Activated CD8-positive, alpha-beta memory T cell treated with anti-CD3 and anti-CD28 coated beads, Interleukin-2, amount 50 U/mL, for 4 hours (primary cell): ENCODE data around the gene ADAT3.

Experiments used
- DNase-seq: peaks from one replicate; pipeline ENCODE4 v3.0.0-alpha.2; 2020

ADAT3 gene

DNA sequence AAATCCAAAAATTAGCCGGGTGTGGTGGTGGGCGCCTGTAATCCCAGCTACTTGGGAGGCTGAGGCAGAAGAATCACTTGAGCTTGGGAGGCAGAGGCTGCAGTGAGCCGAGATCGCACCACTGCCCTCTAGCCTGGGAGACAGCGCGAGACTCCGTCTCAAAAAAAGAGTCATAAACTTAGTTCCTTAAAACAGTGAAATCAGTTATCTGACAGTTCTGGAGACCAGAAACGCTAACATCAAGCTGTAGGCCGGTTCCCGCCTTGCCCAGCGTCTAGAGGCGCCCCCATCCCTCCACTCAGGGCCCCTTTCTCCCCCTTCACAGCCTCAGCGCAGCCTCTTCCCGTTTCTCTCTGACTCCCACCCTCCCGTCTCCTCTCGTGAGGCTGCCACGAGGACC, 11.9 kb downstream of the ADAT3 start:
- no peak for DNase-seq

- DNase-seq, result no peak
Measured at GRCh38 chr19:1917926-1918325, 12.7 kb downstream of the ADAT3 start.

DNA sequence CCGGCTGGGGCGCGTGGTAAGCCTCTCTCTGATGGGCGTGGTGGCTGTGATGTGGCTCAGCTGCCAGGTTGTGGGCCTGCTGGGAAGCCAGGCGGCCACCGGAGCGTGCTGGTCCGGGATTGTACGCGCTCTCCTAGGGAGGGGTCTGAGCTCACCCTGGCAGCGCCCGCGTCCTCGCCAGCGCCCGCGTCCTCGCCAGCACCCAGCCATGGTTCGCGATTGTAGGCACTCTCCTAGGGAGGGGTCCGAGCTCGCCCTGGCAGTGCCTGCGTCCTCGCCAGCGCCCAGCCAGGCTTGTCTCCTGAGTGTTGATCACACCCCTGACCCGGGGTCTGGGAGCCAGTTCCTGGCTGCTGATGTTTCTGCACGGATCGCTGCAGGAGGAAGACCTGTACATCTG, 13.8 kb downstream of the ADAT3 start:
- DNase-seq, result no peak

- no peak for DNase-seq
Measured at GRCh38 chr19:1920644-1921043, 15.4 kb downstream of the ADAT3 start.

DNA sequence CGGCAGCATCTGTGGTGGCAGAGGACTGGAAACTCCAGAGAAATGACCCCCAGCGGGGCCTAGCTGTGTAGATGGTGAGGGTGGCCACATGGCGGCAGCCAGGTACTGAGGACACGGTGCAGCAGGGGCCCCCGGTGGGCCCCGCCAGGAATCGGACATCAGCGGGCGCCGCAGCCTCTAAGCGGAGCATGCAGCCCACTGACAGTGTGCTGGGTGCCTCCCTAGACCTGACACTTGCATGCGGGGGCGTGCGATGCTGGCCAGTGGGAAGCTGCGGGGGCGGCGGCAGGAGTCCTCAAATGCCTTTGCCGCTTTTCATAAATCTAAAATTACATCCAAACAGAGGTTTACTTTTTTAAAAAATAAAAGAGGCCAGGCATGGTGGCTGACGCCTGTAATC, 16.1 kb downstream of the ADAT3 start:
- no peak for DNase-seq

DNA sequence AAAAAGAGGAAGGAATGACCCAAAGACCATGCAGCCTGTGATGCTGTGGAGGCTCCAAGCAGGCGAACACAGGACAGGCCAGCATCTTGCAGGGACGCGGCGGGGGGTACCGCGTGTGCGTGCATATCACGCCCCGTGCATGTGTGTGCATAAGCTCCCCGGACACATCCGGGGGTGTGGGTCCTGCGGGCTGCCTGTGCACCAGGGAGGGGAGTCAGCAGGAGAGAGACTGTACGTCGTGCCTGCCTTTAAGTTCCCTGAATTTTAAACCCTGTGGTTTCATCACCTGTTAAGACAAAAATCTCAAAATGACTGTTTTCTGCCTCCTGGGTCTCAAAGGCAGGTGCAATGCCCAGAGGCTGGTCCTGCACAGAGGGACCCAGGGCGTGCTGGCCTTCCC, 16.6 kb downstream of the ADAT3 start:
- DNase-seq, result no peak

GRCh38 chr19:1922803-1923202, 17.6 kb downstream of the ADAT3 start:
- no peak for DNase-seq

DNA sequence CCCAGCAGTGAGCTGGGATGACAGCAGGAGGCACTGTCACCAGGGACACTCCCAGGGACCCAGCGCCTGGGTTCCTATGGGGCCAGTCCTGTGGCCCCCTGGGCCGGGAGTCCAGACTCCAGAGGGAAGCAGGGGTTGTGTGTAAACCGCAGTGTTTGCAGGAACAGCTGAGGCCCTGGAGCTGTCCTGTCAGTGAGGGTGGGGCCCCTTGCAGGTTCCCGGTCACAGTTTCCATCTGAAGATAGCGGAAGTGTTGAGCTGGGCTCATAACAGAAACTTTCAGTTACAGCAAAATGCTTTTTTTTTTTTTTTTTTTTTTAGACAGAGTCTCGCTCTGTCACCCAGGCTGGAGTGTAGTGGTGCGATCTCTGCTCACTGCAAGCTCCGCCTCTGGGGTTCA, 18.1 kb downstream of the ADAT3 start:
- DNase-seq, result no peak

GRCh38 chr19:1924320-1924961, 19.2 kb downstream of the ADAT3 start:
- no peak for DNase-seq

DNA sequence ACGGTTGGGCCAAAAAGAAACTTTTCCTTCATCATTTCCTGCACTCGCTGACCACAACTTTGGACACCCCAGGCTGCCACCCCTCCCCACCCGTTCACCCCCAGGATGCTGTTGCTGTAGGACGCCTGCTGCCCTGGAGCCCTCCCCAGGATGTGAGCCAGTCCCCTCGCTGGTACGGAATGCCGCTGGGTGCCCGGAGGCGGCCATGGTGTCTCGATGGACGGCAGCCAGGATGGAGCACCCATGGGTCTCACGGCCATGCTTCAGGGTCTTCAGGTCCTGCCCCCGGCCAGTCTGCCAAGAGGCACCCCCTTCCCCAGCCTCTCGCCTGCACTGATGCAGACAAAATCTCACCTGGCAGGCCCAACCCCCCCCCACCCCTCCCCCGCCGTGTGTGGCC, 20.3 kb downstream of the ADAT3 start:
- DNase-seq, result no peak

DNA sequence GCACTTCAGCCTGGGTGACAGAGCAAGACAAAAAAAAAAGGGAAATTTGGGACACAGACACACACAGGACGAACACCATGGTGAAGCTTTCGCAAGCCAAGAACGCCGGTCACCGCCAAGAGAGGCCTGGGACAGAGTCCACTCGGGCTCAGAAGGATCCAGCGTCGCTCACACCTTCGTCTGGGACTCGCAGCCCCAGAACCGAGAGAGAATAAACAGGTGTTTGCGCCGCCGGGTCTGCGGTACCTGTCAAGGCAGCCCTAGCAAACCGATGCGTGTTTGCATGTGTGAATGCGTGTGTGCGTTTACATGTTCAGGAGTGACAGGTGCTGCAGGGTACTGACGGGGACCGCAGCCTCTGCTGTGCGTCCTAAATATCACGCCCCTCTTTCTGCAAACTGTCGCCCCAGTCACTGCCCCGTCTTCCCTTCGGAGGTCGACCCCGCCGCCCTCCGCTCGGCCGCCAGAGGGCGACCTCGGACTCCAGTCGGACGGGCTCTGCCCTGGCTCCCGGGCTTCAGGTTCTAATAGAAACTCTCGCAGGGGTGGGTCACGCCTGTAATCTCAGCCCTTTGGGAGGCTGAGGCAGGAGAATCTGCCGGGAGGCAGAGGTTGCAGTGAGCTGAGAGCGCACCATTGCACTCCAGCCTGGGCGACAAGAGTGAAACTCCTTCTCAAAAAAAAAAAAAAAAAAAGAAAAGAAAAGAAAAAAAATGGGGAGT, 24.0 kb downstream of the ADAT3 start:
- peak; percentile 89 for DNase-seq

DNA sequence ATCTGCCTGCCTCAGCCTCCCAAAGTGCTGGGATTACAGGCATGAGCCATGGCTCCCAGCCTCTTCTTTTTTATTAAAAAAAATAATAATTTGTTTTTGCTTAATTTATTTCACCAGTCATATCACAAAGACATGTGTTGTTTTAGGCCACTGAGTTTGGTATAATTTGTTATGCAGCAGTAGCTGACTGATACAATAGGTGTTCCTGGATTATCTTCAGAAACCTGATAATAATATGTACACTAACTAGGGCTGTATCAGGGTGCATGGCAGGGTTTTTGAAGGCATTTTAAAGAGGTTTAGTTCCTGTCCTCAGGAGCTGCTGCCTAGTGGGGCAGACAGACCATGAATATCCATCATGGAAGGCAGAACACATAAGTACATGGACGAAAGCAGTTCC, 26.2 kb downstream of the ADAT3 start:
- DNase-seq, result no peak

DNA sequence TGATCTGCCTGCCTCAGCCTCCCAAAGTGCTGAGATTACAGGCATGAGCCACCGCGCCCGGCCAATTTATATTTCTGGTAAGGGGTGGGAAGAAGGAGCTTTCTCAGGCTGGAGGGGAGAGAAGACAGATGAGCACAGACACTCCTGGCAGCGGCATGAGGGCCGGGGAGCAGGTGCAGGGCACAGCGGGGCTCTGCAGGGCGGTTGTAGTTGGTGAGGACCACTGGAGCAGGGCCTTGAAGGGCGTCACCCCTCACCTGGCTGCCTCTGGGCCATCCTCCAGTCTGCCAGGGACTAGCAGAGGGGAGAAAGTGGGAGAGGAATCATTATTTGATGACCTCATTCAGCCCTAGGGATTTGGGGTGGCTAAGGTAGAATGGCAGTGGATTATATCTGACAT, 27.2 kb downstream of the ADAT3 start:
- no peak for DNase-seq

- no peak for DNase-seq
Measured at GRCh38 chr19:1933244-1933643, 28.0 kb downstream of the ADAT3 start.

GRCh38 chr19:1933942-1934341, 28.7 kb downstream of the ADAT3 start:
- no peak for DNase-seq

- DNase-seq, result no peak
Measured at GRCh38 chr19:1935484-1936208, 30.4 kb downstream of the ADAT3 start.

DNA sequence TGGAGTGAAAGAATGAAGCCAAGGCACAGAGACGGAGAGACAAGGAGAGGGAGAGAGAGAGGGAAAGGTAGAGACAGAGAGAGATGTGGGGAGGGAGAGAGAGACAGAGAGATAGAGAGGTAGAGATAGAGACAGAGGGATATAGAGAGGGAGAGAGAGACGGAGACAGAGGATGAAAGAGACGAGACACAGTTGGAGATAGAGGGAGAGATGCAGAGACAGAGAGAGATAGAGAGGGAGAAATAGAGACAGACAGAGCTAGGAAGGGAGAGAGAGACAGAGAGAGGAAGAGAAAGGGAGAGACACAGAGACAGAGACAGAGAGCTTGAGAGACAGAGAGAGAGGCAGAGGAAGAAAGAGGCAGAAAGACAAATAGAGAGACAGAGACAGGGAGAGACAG, 31.2 kb downstream of the ADAT3 start:
- DNase-seq, result no peak

DNA sequence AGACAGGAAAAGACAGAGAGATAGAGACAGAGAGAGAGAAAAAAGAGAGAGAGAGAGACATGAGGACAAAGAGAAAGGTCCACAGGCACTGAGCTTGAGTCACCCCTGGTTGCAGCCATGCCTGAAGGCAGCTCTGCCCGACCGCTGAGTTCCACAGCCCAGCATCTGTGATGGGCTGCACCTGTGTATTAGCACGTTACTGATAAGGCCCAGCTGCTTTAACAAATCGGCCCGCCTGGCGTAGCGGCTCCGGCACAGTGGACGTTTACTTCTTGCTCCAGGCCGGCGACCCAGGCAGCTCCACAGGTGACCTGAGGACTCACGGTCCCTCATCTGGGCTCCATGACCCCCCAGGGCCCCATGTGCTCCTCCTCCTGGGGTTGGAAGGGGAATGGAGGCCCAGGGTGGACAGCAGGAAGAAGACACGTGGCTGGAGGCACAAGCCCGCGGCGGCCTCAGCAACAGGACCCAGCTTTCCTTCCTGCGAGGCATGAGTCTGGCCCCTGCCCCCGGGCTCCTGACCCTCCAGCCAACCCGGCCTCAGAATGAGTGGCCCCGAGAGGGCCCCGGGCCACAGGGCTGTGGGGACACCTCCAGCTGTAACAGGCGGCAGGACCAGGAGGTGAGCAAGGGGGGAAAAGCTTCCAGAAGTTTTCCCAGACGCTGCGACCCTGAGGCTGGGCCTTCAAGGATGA, 31.9 kb downstream of the ADAT3 start:
- no peak for DNase-seq

DNA sequence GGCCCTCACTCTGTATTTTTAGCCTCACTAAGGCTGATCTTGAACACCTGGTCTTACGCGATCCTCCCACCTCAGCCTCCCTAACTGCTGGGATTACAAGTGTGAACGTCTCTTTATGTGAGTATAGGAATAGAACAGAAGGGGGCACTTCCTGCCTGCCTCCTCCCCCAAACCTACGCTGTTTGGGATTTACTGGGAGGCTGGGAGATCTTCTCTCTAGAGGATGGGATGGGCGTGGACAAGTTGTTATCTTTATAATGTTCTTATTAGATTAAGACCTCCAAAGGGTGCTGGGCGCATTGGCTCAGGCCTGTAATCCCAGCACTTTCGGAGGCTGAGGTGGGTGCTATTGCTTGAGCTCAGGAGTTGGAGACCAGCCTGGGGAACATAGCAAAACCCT, 32.9 kb downstream of the ADAT3 start:
- no peak for DNase-seq

- DNase-seq, result peak; percentile 39
Measured at GRCh38 chr19:1941146-1942077, 36.2 kb downstream of the ADAT3 start, which contains the start of gene CSNK1G2. CSNK1G2 (plus strand) TSS chr19:1941172; CDS start chr19:1969773, 28,601 bp downstream.

DNA sequence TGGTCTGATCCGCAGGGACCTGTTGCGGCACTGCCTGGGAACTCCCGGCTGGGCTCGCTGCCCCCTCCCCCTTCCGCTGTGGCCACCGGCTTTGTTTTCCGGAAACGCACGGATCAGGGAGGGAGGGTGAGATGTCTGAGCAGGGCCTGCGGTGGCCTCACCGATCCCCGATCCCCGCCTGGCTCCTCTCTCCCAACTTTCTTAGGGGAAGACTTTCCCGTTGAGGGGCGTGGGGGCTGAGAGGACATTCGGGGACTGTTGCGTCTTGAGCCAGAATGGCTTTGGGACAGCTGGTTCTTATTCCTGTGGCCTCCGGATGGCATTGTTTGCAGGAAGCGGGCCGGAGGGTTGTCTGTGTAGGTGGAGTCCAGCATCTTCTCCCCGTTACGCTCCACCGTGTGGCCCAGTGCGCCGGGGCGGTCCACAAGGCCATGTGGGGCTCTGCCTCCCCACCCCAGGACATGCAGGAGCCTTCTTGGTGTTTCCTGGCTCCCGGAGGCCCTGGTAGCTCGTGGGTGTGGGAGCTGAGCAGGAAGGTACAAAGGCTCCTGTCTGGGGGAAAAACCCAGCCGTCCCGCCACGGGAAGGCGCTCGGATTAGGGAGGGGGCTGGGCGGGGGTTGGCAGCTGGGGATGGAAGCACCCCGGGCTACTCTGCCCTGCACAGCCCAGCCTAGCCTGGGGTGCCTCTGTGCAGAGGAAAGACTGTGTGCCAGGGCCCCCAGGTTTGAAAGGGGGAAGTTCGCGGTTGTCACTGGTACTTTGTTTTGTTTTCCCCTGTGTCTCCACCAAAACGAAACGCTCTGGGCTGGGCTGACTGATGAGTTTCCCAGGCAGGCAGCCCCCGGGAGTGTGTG, 37.1 kb downstream of the ADAT3 start:
- peak; percentile 63 for DNase-seq
